ENCODE measurements around the gene IFNA13.

IFNA13 gene
- total RNA-seq = 0 reads per million in 3 donors

- H3K36me3 ChIP-seq (ENCODE audit: control insufficient read depth, insufficient read depth, low read length) = no peaks in the 10 kb centered on the region
- no peaks in the 10 kb centered on the region for H3K4me1 ChIP-seq (ENCODE audit: control insufficient read depth, insufficient read depth, low read length, poor library complexity, severe bottlenecking)
- no peak within 1 kb of the TSS for H3K4me3 ChIP-seq (ENCODE audit: insufficient read depth, low read depth, low read length, poor library complexity, severe bottlenecking)
- H3K27me3 ChIP-seq (replicated peaks; ENCODE audit: control insufficient read depth, insufficient read depth, low read length, poor library complexity, severe bottlenecking) = no peaks in the 10 kb centered on the region
- no peaks in the 10 kb centered on the region for H3K9me3 ChIP-seq (ENCODE audit: control insufficient read depth, low read length)
- DNase-seq = no peak
- H3K27ac ChIP-seq (ENCODE audit: insufficient read depth, low read length, poor library complexity, severe bottlenecking) = no peak within 1 kb of the TSS
Observed at GRCh38 chr9:21367957-21368356, at the start of gene IFNA13. Gene IFNA13 (minus strand): TSS chr9:21368057. CDS start chr9:21368010, 47 bp downstream.

GRCh38 chr9:21415493-21416267 lies 47.8 kb upstream of the IFNA13 start:
- no peaks in the 10 kb centered on the region for H3K27me3 ChIP-seq (replicated peaks; ENCODE audit: control insufficient read depth, insufficient read depth, low read length, poor library complexity, severe bottlenecking)
- no peak overlapping the region for H3K27ac ChIP-seq (ENCODE audit: insufficient read depth, low read length, poor library complexity, severe bottlenecking)
- DNase-seq = no peak
- H3K4me3 ChIP-seq (ENCODE audit: insufficient read depth, low read depth, low read length, poor library complexity, severe bottlenecking) = no peak overlapping the region
- no peaks in the 10 kb centered on the region for H3K36me3 ChIP-seq (ENCODE audit: control insufficient read depth, insufficient read depth, low read length)
- no peaks in the 10 kb centered on the region for H3K4me1 ChIP-seq (ENCODE audit: control insufficient read depth, insufficient read depth, low read length, poor library complexity, severe bottlenecking)
- H3K9me3 ChIP-seq (ENCODE audit: control insufficient read depth, low read length) = no peaks in the 10 kb centered on the region

DNA sequence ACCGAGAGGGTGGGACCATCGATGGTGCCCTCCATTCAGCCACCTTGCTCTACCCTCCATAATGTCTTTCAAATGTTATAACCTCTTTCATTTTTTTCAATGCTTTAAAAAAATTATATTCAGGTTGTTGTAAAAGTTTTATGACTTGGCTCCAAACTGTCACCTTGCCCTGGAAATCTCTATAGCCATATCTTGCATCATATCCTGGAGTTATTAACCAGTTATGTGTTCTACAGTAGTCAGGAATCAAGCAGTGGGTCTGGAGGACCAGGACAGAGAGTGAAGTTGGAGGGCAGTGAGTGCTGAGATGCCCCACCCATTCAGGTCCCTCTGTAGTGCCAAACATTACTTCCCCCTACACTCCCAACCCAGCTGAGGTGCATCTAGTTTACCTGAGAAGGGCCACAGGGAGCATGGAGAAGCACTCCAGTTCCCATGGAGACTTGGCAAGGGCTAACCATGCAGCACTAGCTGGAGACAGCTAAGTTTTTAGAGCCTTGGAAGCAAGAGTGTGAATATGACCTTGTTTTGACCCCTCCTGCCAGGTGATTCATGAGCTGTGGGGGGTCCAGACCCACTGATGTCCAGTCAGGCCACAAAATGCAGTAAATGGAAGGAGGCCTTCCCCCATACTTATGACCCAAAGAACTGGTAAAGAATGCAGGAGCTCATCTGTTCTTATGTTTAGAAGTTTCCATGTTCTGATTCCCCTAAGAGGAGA lies 46.5 kb upstream of the IFNA13 start:
- no peak overlapping the region for H3K27ac ChIP-seq (ENCODE audit: insufficient read depth, low read length, poor library complexity, severe bottlenecking)
- H3K4me1 ChIP-seq (ENCODE audit: control insufficient read depth, insufficient read depth, low read length, poor library complexity, severe bottlenecking) = no peaks in the 10 kb centered on the region
- no peaks in the 10 kb centered on the region for H3K9me3 ChIP-seq (ENCODE audit: control insufficient read depth, low read length)
- H3K36me3 ChIP-seq (ENCODE audit: control insufficient read depth, insufficient read depth, low read length) = no peaks in the 10 kb centered on the region
- no peaks in the 10 kb centered on the region for H3K27me3 ChIP-seq (replicated peaks; ENCODE audit: control insufficient read depth, insufficient read depth, low read length, poor library complexity, severe bottlenecking)
- no peak for DNase-seq
- no peak overlapping the region for H3K4me3 ChIP-seq (ENCODE audit: insufficient read depth, low read depth, low read length, poor library complexity, severe bottlenecking)

DNA sequence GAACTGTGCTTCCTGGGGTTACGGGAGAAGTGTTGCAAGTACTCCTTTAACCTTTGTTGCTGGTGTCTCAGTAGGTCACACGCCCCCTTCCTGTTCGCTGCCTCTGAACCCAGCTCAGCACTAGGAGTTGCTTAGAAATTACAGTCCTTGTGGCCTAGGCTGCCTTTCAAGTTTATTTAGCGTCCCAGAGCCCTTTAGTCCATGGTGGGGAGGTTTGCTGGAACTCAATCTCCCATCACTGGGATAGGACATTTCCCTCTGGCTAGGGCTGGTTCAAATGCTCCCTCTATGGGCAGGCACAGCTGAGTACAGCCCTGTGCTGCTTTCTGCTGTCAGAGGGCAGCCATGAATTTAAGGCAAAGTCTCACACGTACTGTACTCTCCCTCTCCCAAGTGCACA lies 45.8 kb upstream of the IFNA13 start:
- Histone ChIP-seq H3K36me3 (ENCODE audit: control insufficient read depth, insufficient read depth, low read length) (no peaks in the 10 kb centered on the region), H3K9me3 (ENCODE audit: control insufficient read depth, low read length) (no peaks in the 10 kb centered on the region), H3K4me1 (ENCODE audit: control insufficient read depth, insufficient read depth, low read length, poor library complexity, severe bottlenecking) (no peaks in the 10 kb centered on the region), H3K4me3 (ENCODE audit: insufficient read depth, low read depth, low read length, poor library complexity, severe bottlenecking) (no peak overlapping the region), H3K27me3 (replicated peaks; ENCODE audit: control insufficient read depth, insufficient read depth, low read length, poor library complexity, severe bottlenecking) (no peaks in the 10 kb centered on the region), H3K27ac (ENCODE audit: insufficient read depth, low read length, poor library complexity, severe bottlenecking) (no peak overlapping the region)
- DNase-seq = no peak

GRCh38 chr9:21413151-21413550 lies 45.3 kb upstream of the IFNA13 start:
- Histone ChIP-seq H3K27me3 (replicated peaks; ENCODE audit: control insufficient read depth, insufficient read depth, low read length, poor library complexity, severe bottlenecking) (no peaks in the 10 kb centered on the region), H3K36me3 (ENCODE audit: control insufficient read depth, insufficient read depth, low read length) (no peaks in the 10 kb centered on the region), H3K4me1 (ENCODE audit: control insufficient read depth, insufficient read depth, low read length, poor library complexity, severe bottlenecking) (no peaks in the 10 kb centered on the region), H3K9me3 (ENCODE audit: control insufficient read depth, low read length) (no peaks in the 10 kb centered on the region), H3K4me3 (ENCODE audit: insufficient read depth, low read depth, low read length, poor library complexity, severe bottlenecking) (no peak overlapping the region), H3K27ac (ENCODE audit: insufficient read depth, low read length, poor library complexity, severe bottlenecking) (no peak overlapping the region)
- no peak for DNase-seq

DNA sequence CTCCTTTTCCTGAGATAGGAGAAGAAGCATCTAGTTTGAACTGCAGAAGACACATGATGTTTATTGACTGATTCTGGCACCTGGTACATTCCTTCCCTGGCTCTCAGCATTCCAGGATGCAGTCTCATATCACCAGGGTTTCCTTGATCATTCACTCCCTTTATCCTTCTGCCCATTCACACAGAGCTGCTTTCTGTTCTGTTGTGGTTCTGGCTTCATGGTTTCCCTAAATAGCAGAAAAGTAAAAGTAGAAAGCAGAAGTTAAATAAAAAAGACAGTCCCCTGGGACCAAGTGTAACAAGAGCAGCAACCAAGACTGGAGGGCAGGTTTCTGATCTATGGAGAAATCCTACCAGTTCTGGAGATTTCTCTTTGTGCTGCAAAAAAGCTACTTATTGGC lies 44.2 kb upstream of the IFNA13 start:
- H3K27me3 ChIP-seq (replicated peaks; ENCODE audit: control insufficient read depth, insufficient read depth, low read length, poor library complexity, severe bottlenecking) = no peaks in the 10 kb centered on the region
- H3K4me1 ChIP-seq (ENCODE audit: control insufficient read depth, insufficient read depth, low read length, poor library complexity, severe bottlenecking) = no peaks in the 10 kb centered on the region
- H3K27ac ChIP-seq (ENCODE audit: insufficient read depth, low read length, poor library complexity, severe bottlenecking) = no peak overlapping the region
- no peak for DNase-seq
- no peaks in the 10 kb centered on the region for H3K9me3 ChIP-seq (ENCODE audit: control insufficient read depth, low read length)
- no peak overlapping the region for H3K4me3 ChIP-seq (ENCODE audit: insufficient read depth, low read depth, low read length, poor library complexity, severe bottlenecking)
- no peaks in the 10 kb centered on the region for H3K36me3 ChIP-seq (ENCODE audit: control insufficient read depth, insufficient read depth, low read length)

- H3K27ac ChIP-seq (ENCODE audit: insufficient read depth, low read length, poor library complexity, severe bottlenecking) = no peak within 1 kb of the TSS
- no peaks in the 10 kb centered on the region for H3K27me3 ChIP-seq (replicated peaks; ENCODE audit: control insufficient read depth, insufficient read depth, low read length, poor library complexity, severe bottlenecking)
- H3K36me3 ChIP-seq (ENCODE audit: control insufficient read depth, insufficient read depth, low read length) = no peaks in the 10 kb centered on the region
- H3K4me1 ChIP-seq (ENCODE audit: control insufficient read depth, insufficient read depth, low read length, poor library complexity, severe bottlenecking) = no peaks in the 10 kb centered on the region
- no peaks in the 10 kb centered on the region for H3K9me3 ChIP-seq (ENCODE audit: control insufficient read depth, low read length)
- DNase-seq = no peak
- H3K4me3 ChIP-seq (ENCODE audit: insufficient read depth, low read depth, low read length, poor library complexity, severe bottlenecking) = no peak within 1 kb of the TSS
Observed at GRCh38 chr9:21408817-21409216, 41.0 kb upstream of the IFNA13 start, which contains the start of gene IFNA8. Gene IFNA8 (plus strand): TSS chr9:21409117. CDS start chr9:21409177, 60 bp downstream.

DNA sequence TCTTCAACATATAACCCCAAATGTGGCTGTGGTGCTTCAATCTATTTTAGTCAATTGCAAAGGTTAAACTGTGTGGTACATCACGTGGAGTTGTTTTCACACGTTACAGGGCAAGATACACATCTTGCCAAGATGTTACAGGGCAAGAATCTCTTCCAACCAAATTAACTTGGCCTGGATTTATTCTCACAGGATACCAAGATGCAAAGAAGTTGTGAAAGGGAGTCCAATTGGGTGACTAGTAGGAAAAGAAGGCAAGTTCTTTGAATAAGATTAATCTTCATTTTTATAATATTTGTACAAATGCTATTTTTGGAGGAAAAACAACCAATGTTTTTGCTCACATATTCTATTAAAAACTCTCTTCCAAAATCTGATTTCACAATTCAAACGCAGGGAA lies 36.3 kb upstream of the IFNA13 start:
- Histone ChIP-seq H3K9me3 (ENCODE audit: control insufficient read depth, low read length) (no peaks in the 10 kb centered on the region), H3K27me3 (replicated peaks; ENCODE audit: control insufficient read depth, insufficient read depth, low read length, poor library complexity, severe bottlenecking) (peaks cover 16% of the 10 kb centered on the region), H3K27ac (ENCODE audit: insufficient read depth, low read length, poor library complexity, severe bottlenecking) (no peak overlapping the region), H3K4me1 (ENCODE audit: control insufficient read depth, insufficient read depth, low read length, poor library complexity, severe bottlenecking) (peaks cover 6% of the 10 kb centered on the region), H3K4me3 (ENCODE audit: insufficient read depth, low read depth, low read length, poor library complexity, severe bottlenecking) (no peak overlapping the region), H3K36me3 (ENCODE audit: control insufficient read depth, insufficient read depth, low read length) (no peaks in the 10 kb centered on the region)
- DNase-seq = no peak

GRCh38 chr9:21402386-21403251 lies 34.8 kb upstream of the IFNA13 start:
- Histone ChIP-seq H3K27me3 (replicated peaks; ENCODE audit: control insufficient read depth, insufficient read depth, low read length, poor library complexity, severe bottlenecking) (peaks cover 16% of the 10 kb centered on the region), H3K36me3 (ENCODE audit: control insufficient read depth, insufficient read depth, low read length) (no peaks in the 10 kb centered on the region), H3K27ac (ENCODE audit: insufficient read depth, low read length, poor library complexity, severe bottlenecking) (no peak overlapping the region), H3K9me3 (ENCODE audit: control insufficient read depth, low read length) (no peaks in the 10 kb centered on the region), H3K4me3 (ENCODE audit: insufficient read depth, low read depth, low read length, poor library complexity, severe bottlenecking) (no peak overlapping the region), H3K4me1 (ENCODE audit: control insufficient read depth, insufficient read depth, low read length, poor library complexity, severe bottlenecking) (peaks cover 6% of the 10 kb centered on the region)
- DNase-seq = no peak

All from effector memory CD4-positive, alpha-beta T cell (primary cell).